Brain microvascular endothelial cell (primary cell): Measurements from ENCODE around the gene PMFBP1.
"Not testable (repeated sequence)": the region's sequence is repeated elsewhere in the genome, so short reads cannot be mapped to it uniquely, and the experiment has no call there.

Experiments
- DNase-seq: peaks from one replicate; pipeline ENCODE4 v3.0.0-alpha.2; 2020
- H3K27ac ChIP-seq: fragments of 250-450 bp; sonication (Bioruptor Pico); 2 replicates; pipeline ENCODE4 v1.5.1; 2020; ENCODE audit warnings: mild to moderate bottlenecking, moderate library complexity
- H3K27me3 ChIP-seq: fragments of 250-450 bp; sonication (Bioruptor Pico); replicated peaks from 2 replicates; pipeline ENCODE4 v1.5.1; 2020; ENCODE audit warnings: mild to moderate bottlenecking
- H3K36me3 ChIP-seq: fragments of 250-450 bp; sonication (Bioruptor Pico); replicated peaks from 2 replicates; pipeline ENCODE4 v1.5.1; 2020; ENCODE audit warnings: mild to moderate bottlenecking
- H3K4me3 ChIP-seq: 2 replicates; pipeline ENCODE4 v1.5.1; 2011; ENCODE audit warnings: low read depth, mild to moderate bottlenecking, control low read depth, low read length, moderate library complexity
- in situ Hi-C: cut with HindIII; loops from 2 replicates; pipeline ENCODE4 v1.10.0; 2017; ENCODE audit warnings: low sequenced_read_pairs, low pct_ligation_motif_present
- TF ChIP-seq, protein P1 (sequence below): IDR thresholded peaks from 2 replicates; pipeline ENCODE4 v1.5.1; 2011; ENCODE audit warnings: low read depth, mild to moderate bottlenecking, moderate library complexity, low read length, control low read depth, inconsistent platforms; ENCODE audit errors: missing control alignments

Gene PMFBP1

DNA sequence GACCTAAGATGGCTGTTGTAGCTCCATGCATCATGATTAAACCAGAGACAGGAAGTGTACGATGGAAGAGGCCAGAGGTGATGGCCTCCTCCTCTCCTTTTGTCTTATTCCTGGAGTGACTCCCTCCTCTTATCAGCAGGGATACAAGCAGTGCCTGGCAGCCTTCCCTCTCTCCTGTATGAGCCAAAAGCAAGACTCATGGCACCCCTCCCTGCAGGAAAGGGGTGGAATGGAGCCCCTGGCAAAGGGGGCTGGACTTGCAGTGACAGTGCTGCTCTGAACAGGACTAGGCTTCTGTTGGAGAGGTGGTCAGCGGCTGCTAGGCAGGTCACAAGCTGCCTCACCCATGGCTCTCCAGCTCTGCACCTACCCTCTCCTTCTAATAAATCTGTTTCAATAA lies 87.0 kb downstream of the PMFBP1 start:
- in situ Hi-C loops = no loop called here
- peaks cover 25% of the 10 kb centered on the region for H3K36me3 ChIP-seq
- TF ChIP-seq, protein P1, sequence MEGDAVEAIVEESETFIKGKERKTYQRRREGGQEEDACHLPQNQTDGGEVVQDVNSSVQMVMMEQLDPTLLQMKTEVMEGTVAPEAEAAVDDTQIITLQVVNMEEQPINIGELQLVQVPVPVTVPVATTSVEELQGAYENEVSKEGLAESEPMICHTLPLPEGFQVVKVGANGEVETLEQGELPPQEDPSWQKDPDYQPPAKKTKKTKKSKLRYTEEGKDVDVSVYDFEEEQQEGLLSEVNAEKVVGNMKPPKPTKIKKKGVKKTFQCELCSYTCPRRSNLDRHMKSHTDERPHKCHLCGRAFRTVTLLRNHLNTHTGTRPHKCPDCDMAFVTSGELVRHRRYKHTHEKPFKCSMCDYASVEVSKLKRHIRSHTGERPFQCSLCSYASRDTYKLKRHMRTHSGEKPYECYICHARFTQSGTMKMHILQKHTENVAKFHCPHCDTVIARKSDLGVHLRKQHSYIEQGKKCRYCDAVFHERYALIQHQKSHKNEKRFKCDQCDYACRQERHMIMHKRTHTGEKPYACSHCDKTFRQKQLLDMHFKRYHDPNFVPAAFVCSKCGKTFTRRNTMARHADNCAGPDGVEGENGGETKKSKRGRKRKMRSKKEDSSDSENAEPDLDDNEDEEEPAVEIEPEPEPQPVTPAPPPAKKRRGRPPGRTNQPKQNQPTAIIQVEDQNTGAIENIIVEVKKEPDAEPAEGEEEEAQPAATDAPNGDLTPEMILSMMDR = no peak
- no peak for DNase-seq
- no peak overlapping the region for H3K4me3 ChIP-seq
- H3K27me3 ChIP-seq = no peaks in the 10 kb centered on the region
- H3K27ac ChIP-seq = no peak overlapping the region

DNA sequence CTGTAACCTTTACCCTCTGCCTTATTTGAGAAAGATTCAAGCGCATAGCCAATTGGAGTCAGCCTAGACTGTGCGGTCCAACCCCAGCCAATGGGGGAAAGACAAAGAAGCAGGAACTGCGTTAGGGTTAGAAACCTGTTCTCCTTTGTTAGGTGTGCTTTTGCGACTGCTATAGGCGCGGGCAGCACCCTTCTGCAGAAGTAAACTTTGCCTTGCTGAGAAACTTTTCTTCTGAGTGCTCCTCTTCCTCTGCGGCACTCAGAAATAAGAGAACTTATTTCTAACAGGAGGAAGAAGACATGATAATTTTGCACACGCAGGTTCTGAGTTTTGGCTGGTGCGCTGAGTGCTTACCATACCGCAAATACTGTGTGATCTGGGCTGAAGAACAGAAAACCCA lies 87.5 kb downstream of the PMFBP1 start:
- no peak for DNase-seq
- TF ChIP-seq, protein P1 = no peak
- Histone ChIP-seq H3K4me3 (no peak overlapping the region), H3K27me3 (no peaks in the 10 kb centered on the region), H3K36me3 (peaks cover 20% of the 10 kb centered on the region), H3K27ac (no peak overlapping the region)
- in situ Hi-C loops = no loop called here

DNA sequence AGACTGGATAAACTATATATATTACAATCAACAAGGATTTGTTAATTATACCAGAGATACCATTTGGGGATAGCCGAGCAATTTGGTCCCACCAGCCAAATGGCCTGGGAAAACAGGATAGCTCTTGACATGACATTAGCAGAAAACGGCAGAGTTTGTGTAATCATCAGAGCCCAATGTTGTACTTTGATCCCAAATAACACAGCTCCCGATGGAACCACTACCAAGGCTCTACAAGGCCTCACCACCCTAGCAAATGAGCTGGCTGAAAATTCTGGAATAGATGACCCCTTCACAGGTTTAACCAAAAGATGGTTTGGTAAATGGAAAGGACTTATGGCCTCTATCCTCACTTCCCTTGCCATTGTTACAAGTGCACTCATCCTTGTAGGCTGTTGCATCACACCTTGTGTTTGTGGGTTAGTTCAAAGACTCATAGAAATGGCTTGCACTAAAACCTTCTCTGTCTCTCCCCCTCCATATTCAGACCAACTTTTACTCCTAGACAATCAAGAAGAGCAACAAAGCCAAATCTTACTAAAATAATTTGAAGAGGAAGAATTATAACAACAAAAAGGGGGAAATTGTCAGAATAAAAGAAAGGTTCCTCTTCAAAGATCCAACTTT lies 88.1 kb downstream of the PMFBP1 start:
- no peak for DNase-seq
- Histone ChIP-seq H3K36me3 (peaks cover 16% of the 10 kb centered on the region), H3K27ac (no peak overlapping the region), H3K4me3 (no peak overlapping the region), H3K27me3 (no peaks in the 10 kb centered on the region)
- TF ChIP-seq, protein P1 = no peak
- in situ Hi-C loops = no loop called here

DNA sequence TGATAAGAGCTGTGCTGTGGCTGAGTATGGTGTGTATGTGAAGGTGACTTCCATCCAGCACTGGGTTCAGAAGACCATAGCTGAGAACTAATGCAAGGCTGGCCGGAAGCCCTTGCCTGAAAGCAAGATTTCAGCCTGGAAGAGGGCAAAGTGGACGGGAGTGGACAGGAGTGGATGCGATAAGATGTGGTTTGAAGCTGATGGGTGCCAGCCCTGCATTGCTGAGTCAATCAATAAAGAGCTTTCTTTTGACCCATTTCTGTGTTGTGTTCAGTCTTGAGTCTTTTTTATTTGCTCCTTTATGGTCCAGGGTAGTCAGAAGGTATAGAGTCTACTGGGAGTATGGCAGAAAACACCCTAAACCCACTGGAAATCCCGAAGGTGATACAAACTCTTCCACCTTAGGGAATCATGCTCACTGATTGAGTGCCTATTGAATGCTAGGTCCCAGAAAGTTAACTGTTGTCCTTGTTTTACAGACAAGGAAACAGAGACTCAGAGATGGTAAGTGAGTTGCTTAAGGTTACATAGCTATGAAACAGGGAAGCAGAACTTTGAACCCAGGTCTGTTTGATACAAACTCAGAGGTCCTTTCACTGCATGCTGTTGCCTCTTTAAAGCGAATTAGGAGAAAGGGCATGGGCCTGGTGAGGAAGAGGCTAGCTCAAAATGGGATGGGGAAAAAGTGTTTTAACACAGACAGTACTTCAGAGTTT lies 94.8 kb downstream of the PMFBP1 start:
- H3K36me3 ChIP-seq, DNase-seq, H3K27ac ChIP-seq, H3K4me3 ChIP-seq, H3K27me3 ChIP-seq, in situ Hi-C loops: not testable (repeated sequence)

DNA sequence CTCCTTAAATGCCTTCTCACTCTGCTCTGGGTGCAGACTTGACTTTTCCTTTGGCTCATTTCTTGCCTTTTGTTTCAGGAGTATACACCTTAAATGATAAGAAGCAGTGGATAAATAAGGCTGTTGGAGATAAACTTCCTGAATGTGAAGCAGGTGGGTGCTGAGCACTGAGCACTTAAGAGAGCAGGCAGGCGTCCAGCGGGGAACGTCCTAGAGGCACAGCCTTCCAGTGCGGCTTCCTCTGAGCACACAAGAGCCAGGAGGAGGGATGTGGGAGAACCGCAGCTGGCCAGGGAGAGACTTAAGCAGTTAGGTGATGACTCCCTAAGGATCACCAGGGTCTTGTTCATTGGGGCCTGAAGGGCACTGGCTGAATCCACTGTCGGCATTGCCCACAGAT lies 96.9 kb downstream of the PMFBP1 start:
- not testable (repeated sequence) for DNase-seq

DNA sequence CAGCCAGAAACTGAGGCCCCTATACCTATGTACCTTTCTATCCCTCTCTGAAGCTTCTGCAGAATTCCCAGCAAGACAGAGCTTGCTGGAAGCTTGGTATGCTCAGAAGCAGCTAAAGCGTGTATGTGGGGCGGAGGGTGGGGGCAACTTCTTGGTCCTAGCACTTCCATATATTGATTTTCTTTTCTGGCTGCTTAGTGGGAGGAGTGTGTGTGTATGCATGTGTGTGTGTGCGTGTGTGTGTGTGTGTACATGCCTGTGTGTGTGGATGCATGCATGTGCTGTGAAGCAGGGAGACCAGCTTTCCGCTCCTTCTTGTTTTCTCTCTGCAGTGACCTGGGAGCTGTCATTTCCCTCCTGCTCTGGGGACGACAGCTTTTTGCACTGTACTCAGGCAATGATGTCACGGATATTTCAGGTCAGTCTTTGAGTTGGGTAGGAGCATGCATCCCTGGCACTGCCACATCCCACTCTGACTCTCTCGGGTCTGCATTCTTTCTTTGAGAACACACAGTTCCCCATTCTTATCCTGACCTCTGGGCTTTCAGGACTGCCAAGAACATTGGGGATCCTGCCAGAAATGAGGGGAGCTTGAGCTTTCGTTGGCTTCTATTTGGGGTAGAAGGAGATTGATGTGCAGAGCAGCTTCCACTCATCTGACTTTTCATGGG lies 98.3 kb downstream of the PMFBP1 start:
- DNase-seq = no peak
- H3K4me3 ChIP-seq = no peak overlapping the region
- H3K27ac ChIP-seq = no peak overlapping the region
- in situ Hi-C loops = no loop called here
- no peaks in the 10 kb centered on the region for H3K36me3 ChIP-seq
- TF ChIP-seq, protein P1 = no peak
- H3K27me3 ChIP-seq = no peaks in the 10 kb centered on the region

More for the DNA sequence above, 96.9 kb downstream of the PMFBP1 start:
- in situ Hi-C loops, H3K27me3 ChIP-seq, H3K27ac ChIP-seq, H3K4me3 ChIP-seq, H3K36me3 ChIP-seq: not testable (repeated sequence)
